Body of pancreas (tissue), 4 donors: Measurements from ENCODE around the gene AK9. TPM values are rescaled to one million over a fixed set of nuclear protein-coding genes. Genes with fewer than 3 reads are reported as not detected.

Source experiments
- ATAC-seq: fragments of 150-250 bp; one replicate; pipeline ENCODE4 v1.9.1; 2016
- DNase-seq, 4 donors: peaks; one replicate each; pipeline ENCODE4 v3.0.0-alpha.2; 2019
- H3K27ac ChIP-seq, 4 donors: fragments of 200-600 bp; sonication (generic); 1 replicate in 3 of 4; 2 replicates in 1 of 4; pipeline versions ENCODE4 v1.5.1 to v1.6.1; 2016 to 2019; ENCODE audit warnings: mild to moderate bottlenecking in 1 of 4, mixed read lengths in 1 of 4, moderate library complexity in 1 of 4
- H3K27me3 ChIP-seq, 2 donors: fragments of 200-600 bp; sonication (generic); one replicate each; pipeline ENCODE4 v1.6.0; 2016; ENCODE audit warnings: mild to moderate bottlenecking in 1 of 2
- H3K36me3 ChIP-seq, 2 donors: fragments of 200-600 bp; sonication (generic); replicated peaks in 1 of 2; 2 replicates each; pipeline ENCODE4 v1.5.1; 2016; ENCODE audit warnings: low read depth in 2 of 2; ENCODE audit not compliant: insufficient read depth in 1 of 2
- H3K4me1 ChIP-seq: fragments of 200-600 bp; sonication (generic); one replicate; pipeline ENCODE4 v1.6.0; 2016
- H3K4me3 ChIP-seq, 2 donors: fragments of 200-600 bp; sonication (generic); 1 replicate in 1 of 2; 2 replicates in 1 of 2; pipeline ENCODE4 v1.5.1; 2016 to 2019
- H3K9me3 ChIP-seq, 3 donors: fragments of 200-600 bp; sonication (generic); 1 replicate in 2 of 3; 2 replicates in 1 of 3; pipeline ENCODE4 v1.5.1; 2016
- POLR2A ChIP-seq, 3 donors: fragments of 450-650 bp; IDR thresholded peaks; one replicate each; pipeline ENCODE4 v1.6.1; 2016; ENCODE audit warnings: antibody characterized with exemption in 3 of 3, mild to moderate bottlenecking in 2 of 3
- WGBS, 2 donors: methylation state at CpG; one replicate each; pipeline ENCODE4 v1.1.5; 2017; 5-methylcytosine and 5-hydroxymethylcytosine counted together
- intact Hi-C: fragments of 100-400 bp; cut with DNase I; formaldehyde crosslinking; loops from one replicate; pipeline ENCODE4 v1.15.1; 2023
- total RNA-seq, 2 donors: library from RNA; depleted of rRNA; stranded (reverse); fragments of >200 nt; gene quantifications; one replicate each; pipeline ENCODE4 v1.1.0, GENCODE V29; 2016
- TF ChIP-seq, protein P1 (sequence below), 7 experiments: fragments of 450-650 bp in 4 of 7; fragments of 200-600 bp in 3 of 7; sonication (generic) in 3 of 7; IDR thresholded peaks; one replicate each; pipeline ENCODE4 v1.5.1; 2016 to 2019; ENCODE audit warnings: antibody characterized with exemption in 7 of 7

Gene AK9
- total RNA-seq, 2 donors from 2014 or later = 9.6 to 20.1 TPM

DNA sequence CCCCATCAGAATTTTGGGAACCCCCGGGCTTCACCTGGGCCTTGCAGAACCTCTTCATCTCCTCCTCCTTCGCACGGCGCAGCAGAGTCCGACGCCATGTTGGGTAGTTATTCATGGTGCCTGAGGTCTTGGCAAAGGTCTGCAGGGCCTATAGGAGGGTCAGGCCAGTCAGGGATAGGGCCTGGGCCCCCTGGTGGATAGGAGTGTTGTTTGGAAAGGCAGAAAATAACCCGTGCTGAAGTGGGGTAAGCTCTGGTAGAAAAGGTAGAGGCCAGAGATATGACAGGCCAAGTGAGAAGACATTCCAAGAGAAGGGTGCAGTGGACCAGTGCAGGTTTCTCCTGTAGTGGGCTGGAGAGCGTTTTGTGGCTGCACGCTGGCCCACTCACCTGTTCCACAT is 245.6 kb downstream of the AK9 start:
- intact Hi-C loops = no loop called here

DNA sequence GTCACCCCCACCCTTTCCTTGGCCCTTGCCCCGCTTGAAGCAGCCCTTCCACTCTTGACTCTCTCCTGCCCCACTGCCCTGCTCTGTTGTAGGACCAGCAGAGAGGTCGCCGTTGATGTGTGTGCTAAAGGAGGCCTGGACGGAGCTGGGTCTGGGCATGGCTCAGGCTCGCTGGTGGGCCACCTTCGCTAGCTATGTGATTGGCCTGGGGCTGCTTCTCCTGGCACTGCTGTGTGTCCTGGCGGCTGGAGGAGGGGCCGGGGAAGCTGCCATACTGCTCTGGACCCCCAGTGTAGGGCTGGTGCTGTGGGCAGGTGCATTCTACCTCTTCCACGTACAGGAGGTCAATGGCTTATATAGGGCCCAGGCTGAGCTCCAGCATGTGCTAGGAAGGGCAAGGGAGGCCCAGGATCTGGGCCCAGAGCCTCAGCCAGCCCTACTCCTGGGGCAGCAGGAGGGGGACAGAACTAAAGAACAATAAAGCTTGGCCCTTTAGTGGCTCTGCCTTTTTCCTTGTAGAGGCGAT is 247.5 kb downstream of the AK9 start:
- DNase-seq (no peak), ATAC-seq (no peak)
- intact Hi-C loops = no loop called here
- H3K27me3 ChIP-seq = no peaks in the 10 kb centered on the region
- H3K9me3 ChIP-seq = no peaks in the 10 kb centered on the region
- H3K27ac ChIP-seq = no peak overlapping the region
- WGBS, 2 donors = 93 to 100% methylated on average over 3 to 10 of the region's 10 CpGs
- H3K36me3 ChIP-seq = no peaks in the 10 kb centered on the region
- TF ChIP-seq, protein P1, sequence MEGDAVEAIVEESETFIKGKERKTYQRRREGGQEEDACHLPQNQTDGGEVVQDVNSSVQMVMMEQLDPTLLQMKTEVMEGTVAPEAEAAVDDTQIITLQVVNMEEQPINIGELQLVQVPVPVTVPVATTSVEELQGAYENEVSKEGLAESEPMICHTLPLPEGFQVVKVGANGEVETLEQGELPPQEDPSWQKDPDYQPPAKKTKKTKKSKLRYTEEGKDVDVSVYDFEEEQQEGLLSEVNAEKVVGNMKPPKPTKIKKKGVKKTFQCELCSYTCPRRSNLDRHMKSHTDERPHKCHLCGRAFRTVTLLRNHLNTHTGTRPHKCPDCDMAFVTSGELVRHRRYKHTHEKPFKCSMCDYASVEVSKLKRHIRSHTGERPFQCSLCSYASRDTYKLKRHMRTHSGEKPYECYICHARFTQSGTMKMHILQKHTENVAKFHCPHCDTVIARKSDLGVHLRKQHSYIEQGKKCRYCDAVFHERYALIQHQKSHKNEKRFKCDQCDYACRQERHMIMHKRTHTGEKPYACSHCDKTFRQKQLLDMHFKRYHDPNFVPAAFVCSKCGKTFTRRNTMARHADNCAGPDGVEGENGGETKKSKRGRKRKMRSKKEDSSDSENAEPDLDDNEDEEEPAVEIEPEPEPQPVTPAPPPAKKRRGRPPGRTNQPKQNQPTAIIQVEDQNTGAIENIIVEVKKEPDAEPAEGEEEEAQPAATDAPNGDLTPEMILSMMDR (IDR thresholded peaks at IDR 0.05) = no peak
- TF ChIP-seq POLR2A (IDR thresholded peaks at IDR 0.05) = no peak
- H3K4me1 ChIP-seq = peaks cover 28% of the 10 kb centered on the region
- no peak overlapping the region for H3K4me3 ChIP-seq

More for the DNA sequence above, 245.6 kb downstream of the AK9 start:
- H3K4me1 ChIP-seq = peaks cover 18% of the 10 kb centered on the region
- no peaks in the 10 kb centered on the region for H3K9me3 ChIP-seq
- TF ChIP-seq, protein P1 (IDR thresholded peaks at IDR 0.05) = no peak
- no peak for TF ChIP-seq POLR2A (IDR thresholded peaks at IDR 0.05)
- H3K4me3 ChIP-seq = no peak overlapping the region
- DNase-seq (no peak), ATAC-seq (no peak)
- H3K36me3 ChIP-seq = no peaks in the 10 kb centered on the region
- no peaks in the 10 kb centered on the region for H3K27me3 ChIP-seq
- H3K27ac ChIP-seq = no peak overlapping the region
- WGBS, 2 donors = 87 to 88% methylated on average over 9 of the region's 9 CpGs

Other genes with a start within 250 kb of the AK9 start
- gene MICAL1, start 235.4 kb downstream of the AK9 start, total RNA-seq = 10 to 100 TPM; 16.1 to 26.0 TPM
- gene ZBTB24, start 208.0 kb downstream of the AK9 start, total RNA-seq = 1 to 10 TPM; 3.3 to 4.4 TPM
- gene FIG4, start 94 bp upstream of the AK9 start, total RNA-seq = 10 to 100 TPM in 1 of 2 donors, 1 to 10 TPM in 1; 9.3 to 24.7 TPM